Measurements from ENCODE around the gene LDAH.

The LDAH gene

DNA sequence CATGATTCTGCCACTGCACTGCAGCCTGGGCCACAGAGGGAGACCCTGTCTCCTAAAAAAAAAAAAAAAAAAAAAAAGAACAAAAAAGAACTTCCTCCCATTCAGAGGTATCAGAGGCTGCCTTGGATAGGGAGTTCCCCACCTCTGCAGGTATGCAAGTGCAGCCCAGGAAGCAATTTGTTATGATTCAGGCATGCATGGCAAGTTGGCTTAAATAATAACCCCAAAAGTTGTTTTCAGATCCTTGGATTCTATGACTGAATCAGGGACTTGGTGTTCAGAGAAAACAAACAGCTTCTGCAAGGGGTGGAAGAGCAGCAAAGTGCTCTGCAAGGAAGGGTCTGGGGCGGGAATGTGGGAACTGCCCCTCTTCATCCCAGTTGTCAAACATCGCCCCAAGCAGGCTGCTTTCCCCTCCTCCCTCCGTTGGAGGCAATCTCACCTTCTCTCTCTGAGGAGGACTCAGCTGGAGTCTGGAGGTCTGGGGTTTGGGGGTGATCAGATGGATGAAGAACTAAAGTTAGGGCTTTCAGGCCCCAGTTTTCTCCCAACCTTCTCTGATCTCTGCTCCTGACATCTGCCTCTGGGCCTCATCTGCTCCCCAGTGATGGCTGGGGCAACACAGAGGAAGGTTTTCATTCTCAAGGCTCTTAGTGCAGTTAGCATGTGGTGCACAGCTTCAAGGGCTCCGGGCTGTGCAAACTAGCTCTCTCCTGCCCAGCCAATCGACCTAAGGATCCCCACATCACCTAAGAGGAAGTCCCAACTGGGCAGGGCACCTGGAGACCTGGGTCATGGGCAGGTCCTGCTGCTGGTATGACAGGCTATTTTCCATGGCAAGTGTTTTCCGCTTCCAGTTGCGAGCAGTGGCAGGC lies 159.5 kb downstream of the LDAH start:
- Histone ChIP-seq H3K4me2 (no peak overlapping the region), H3K36me3 (no peaks in the 10 kb centered on the region), H3K4me1 (peaks cover 8 to 19% (median 16%) of the 10 kb centered on the region in 10 experiments; a peak in 18 of 20 replicates), H3K4me3 (no peak overlapping the region), H3K27me3 (peaks cover 68 to 70% (median 69%) of the 10 kb centered on the region in 11 experiments), H4K20me1 (peaks cover 0 to 63% (median 53%) of the 10 kb centered on the region in 11 experiments; a peak in 17 of 22 replicates), H3K9ac (no peak overlapping the region), H3K9me3 (replicated peaks in 1 of 11) (no peaks in the 10 kb centered on the region), H3K27ac (no peak overlapping the region)
- TF ChIP-seq Cebpa-rat (IDR thresholded peaks at IDR 0.05) = no peak

DNA sequence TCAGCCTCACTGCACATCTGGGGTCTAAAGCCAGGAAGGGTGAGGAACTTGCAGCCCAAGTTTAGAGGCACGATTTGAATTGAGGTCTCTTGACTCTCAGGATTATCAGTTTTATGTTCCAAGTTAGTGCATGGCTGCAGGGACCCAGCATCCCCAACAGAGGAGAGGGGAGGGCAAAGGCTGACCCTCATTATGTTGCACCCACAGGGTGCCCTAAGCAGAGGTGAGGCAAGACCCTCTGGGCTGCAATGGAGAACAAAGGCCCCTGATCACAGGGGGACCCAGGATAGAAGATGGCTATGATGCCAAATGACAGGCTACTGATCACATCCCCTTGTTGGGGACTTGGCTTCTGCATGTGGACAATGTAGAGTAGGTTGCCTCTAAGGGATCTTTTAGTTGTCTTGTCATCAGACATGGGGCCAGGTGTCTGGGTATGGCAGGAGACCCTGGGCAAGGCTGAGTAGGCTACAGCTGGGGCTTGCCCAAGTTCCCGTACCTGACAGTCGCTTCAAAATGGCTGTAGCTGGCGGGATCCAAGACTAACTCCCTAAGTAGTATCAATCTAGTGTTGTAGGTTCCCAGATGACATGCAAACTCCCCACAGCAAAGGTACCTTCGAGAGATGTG lies 160.5 kb downstream of the LDAH start:
- H3K27ac ChIP-seq = no peak overlapping the region
- peaks cover 8 to 15% (median 12%) of the 10 kb centered on the region in 10 experiments; a peak in 17 of 20 replicates for H3K4me1 ChIP-seq
- no peaks in the 10 kb centered on the region for H3K9me3 ChIP-seq (replicated peaks in 1 of 11)
- peaks cover 0 to 53% (median 42%) of the 10 kb centered on the region in 11 experiments; a peak in 17 of 22 replicates for H4K20me1 ChIP-seq
- no peaks in the 10 kb centered on the region for H3K36me3 ChIP-seq
- H3K9ac ChIP-seq = no peak overlapping the region
- H3K4me2 ChIP-seq = no peak overlapping the region
- peaks cover 58 to 60% (median 59%) of the 10 kb centered on the region in 11 experiments for H3K27me3 ChIP-seq
- no peak for TF ChIP-seq Cebpa-rat (IDR thresholded peaks at IDR 0.05)
- H3K4me3 ChIP-seq = no peak overlapping the region

DNA sequence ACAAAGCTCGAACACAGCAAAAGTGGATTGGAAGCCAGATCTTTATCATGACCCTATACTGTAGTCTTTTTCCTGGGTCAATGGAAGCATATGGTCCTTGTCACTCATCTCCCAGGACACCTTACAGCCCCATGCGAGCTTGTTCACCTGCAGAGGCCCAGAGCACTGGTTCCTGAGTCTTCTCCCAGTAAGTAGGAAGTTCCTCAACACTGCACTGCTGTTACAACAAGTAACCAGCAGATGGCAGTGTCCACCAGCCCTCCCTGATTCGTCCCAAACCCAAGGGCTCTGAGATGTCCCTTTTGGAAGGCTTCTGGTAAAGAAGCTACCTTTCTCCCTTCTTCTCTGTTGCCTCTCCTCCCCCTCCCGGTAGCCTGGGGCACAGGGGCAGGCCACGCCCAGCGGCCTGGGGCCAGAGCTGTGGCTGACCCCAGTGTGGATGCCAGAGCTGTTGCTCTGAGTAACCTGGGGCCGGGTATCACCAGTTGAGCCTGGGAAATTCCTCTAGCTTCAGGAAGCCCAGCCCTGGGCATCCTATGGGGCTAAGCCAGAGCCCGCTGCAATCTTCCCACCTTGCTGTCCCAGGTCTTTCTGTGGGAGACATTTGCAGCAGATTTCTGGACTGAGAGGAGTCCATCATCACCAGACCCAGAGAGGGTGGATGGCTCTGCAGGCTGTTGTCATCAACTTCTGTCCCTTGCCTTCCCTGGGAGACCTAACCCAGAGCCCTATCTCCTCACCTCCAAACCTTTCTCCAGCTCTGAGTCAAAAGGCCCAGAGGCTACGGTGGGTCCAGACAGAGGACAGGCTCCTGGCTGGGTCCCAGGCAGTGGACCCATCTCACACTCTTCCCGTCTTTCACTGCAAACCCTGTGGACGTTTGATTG lies 161.2 kb downstream of the LDAH start:
- no peak overlapping the region for H3K27ac ChIP-seq
- H3K4me1 ChIP-seq = peaks cover 8 to 12% (median 10%) of the 10 kb centered on the region in 10 experiments; a peak in 16 of 20 replicates
- no peak for TF ChIP-seq Cebpa-rat (IDR thresholded peaks at IDR 0.05)
- no peaks in the 10 kb centered on the region for H3K9me3 ChIP-seq (replicated peaks in 1 of 11)
- peaks cover 0 to 51% (median 40%) of the 10 kb centered on the region in 11 experiments; a peak in 17 of 22 replicates for H4K20me1 ChIP-seq
- H3K36me3 ChIP-seq = no peaks in the 10 kb centered on the region
- H3K4me3 ChIP-seq = no peak overlapping the region
- peaks cover 51 to 52% (median 52%) of the 10 kb centered on the region in 11 experiments for H3K27me3 ChIP-seq
- H3K9ac ChIP-seq = no peak overlapping the region
- no peak overlapping the region for H3K4me2 ChIP-seq

DNA sequence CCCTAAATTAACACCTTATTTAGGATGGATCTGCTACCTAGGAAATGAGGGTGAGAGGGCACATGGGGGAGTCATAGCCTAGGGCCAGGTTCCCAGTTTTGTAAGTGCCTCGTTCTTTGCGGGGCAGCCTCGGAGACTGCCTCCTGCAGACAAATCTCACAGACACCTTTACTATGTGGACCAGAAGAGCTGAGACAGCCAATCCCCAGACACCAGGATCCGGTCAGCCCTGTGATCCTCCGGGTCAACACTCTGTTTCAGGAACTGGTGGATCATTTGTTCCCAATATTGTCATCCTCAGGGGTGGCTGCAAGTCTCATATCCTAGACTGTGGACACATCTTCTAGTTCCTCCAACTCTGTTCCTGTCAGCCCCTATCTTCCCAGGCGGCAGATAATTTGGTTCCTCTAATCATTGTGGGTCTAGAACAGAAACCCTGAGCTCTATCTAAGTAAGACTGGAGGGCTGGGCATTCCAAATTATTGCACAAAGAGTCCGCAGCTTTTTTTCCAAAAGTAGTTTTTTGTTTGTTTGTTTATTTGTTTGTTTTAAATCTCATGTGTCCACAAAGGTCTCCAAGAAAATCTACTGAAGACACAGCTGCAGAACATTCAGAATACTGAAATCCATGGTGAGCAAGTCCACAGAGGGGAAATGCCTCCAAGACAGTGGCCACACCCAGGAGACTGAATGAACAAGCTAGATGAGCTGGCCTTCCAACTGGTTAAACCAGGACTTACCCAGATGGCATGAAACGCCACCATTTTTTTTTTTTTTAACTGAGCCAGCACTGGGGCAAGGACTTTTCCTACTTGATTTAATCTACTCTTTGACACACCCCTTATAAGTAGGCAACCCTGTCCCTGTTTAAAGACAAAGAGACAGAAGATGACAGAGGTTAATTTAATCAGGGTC lies 162.1 kb downstream of the LDAH start:
- no peaks in the 10 kb centered on the region for H3K9me3 ChIP-seq (replicated peaks in 1 of 11)
- H3K36me3 ChIP-seq = no peaks in the 10 kb centered on the region
- peaks cover 0 to 3% (median 2%) of the 10 kb centered on the region in 10 experiments; a peak in 13 of 20 replicates for H3K4me1 ChIP-seq
- H3K27me3 ChIP-seq = peaks cover 42 to 43% (median 43%) of the 10 kb centered on the region in 11 experiments
- no peak overlapping the region for H3K9ac ChIP-seq
- peaks cover 0 to 42% (median 31%) of the 10 kb centered on the region in 11 experiments; a peak in 17 of 22 replicates for H4K20me1 ChIP-seq
- TF ChIP-seq Cebpa-rat (IDR thresholded peaks at IDR 0.05) = no peak
- H3K4me2 ChIP-seq = no peak overlapping the region
- H3K4me3 ChIP-seq = no peak overlapping the region
- H3K27ac ChIP-seq = no peak overlapping the region

DNA sequence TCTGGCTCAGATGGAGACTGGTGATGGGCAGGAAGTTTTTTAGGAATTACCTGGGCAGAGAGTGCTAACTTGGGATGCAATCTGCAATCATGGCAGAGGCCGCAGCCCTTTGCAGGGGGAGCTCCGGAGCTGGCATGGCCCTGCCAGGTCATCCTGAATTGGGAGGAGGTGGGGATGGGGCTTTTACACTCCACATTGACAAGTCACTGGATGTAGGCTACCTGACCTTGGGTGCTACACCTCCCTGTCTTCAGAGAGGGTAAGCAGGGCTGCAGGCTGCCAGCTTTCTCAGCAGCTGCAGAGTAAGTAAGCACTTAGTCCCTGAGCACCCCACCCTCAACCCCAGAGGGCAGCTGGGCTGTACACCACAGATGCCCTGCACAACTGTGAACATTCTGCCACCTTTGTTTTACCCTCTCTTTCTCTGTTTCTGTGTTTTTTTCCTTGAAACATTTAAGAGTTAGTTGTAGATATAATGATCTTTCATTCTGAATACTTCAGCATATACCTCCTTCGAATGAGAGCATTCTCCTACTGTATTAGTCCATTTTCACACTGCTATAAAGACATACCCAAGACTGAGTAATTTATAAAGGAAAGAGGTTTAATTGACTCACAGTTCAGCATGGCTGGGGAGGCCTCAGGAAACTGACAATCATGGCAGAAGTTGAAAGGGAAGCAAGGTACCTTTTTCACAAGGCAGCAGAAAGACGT lies 165.2 kb downstream of the LDAH start:
- Histone ChIP-seq H3K4me1 (no peaks in the 10 kb centered on the region), H4K20me1 (peaks cover 0 to 12% (median 8%) of the 10 kb centered on the region in 11 experiments; a peak in 9 of 22 replicates), H3K4me3 (no peak overlapping the region), H3K9ac (no peak overlapping the region), H3K36me3 (no peaks in the 10 kb centered on the region), H3K4me2 (no peak overlapping the region), H3K9me3 (replicated peaks in 1 of 11) (no peaks in the 10 kb centered on the region), H3K27ac (no peak overlapping the region), H3K27me3 (peaks cover 11 to 12% (median 12%) of the 10 kb centered on the region in 11 experiments)
- TF ChIP-seq Cebpa-rat (IDR thresholded peaks at IDR 0.05) = no peak

DNA sequence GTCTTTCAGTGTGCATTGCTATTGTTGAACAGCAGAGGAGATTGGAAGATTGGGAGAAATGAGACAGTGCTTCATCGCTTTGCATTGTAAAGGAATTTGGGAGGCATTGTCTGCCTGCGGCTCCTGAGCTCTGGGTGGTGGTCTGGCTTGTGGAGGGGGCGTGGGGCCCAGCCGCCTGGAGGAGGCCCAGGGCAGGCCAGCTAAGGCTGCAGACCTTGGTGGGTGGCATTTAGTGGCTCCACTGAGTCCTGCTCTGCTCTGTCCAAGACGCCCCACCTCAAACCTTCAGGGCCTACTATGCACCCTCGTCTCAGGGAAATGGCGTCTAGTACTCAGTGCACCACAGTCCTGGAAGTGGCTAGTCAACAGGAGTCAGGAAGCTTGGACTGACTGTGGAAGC lies 166.3 kb downstream of the LDAH start:
- Histone ChIP-seq H3K27ac (no peak overlapping the region), H3K9me3 (replicated peaks in 1 of 11) (no peaks in the 10 kb centered on the region), H3K36me3 (no peaks in the 10 kb centered on the region), H3K4me3 (no peak overlapping the region), H4K20me1 (peaks cover 0 to under 1% (median 0%) of the 10 kb centered on the region in 11 experiments; a peak in 3 of 22 replicates), H3K4me2 (no peak overlapping the region), H3K27me3 (peaks cover under 1 to 1% (median under 1%) of the 10 kb centered on the region in 11 experiments; a peak in 21 of 22 replicates), H3K9ac (no peak overlapping the region), H3K4me1 (peaks cover 2 to 4% (median 3%) of the 10 kb centered on the region in 10 experiments)
- TF ChIP-seq Cebpa-rat (IDR thresholded peaks at IDR 0.05) = no peak

DNA sequence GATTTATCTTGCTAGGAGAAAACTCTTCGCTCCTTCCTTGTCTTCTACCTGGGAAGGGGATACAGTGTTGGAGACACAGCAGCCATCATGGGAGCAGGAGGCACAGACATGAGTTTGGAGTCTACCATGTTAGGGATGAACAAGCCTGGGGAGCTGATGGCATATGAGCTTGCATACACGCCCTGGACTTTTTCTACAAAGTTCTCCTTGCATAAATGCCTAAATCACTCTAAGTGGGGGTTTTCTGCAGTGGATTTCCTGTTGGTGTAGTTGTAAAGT lies 168.4 kb downstream of the LDAH start:
- Histone ChIP-seq H3K9ac (no peak overlapping the region), H4K20me1 (peaks cover 0 to 9% (median 0%) of the 10 kb centered on the region in 11 experiments; a peak in 7 of 22 replicates), H3K4me2 (no peak overlapping the region), H3K4me1 (peaks cover 13 to 21% (median 18%) of the 10 kb centered on the region in 10 experiments), H3K9me3 (replicated peaks in 1 of 11) (no peaks in the 10 kb centered on the region), H3K27me3 (no peaks in the 10 kb centered on the region), H3K36me3 (no peaks in the 10 kb centered on the region), H3K4me3 (no peak overlapping the region), H3K27ac (no peak overlapping the region)
- TF ChIP-seq Cebpa-rat (IDR thresholded peaks at IDR 0.05) = no peak
